Spleen (tissue), 7 donors: ENCODE data around the gene CTNNB1.

Source experiments
- CTCF ChIP-seq, 11 experiments: fragments of 200-600 bp in 7 of 11; fragments of 450-650 bp in 4 of 11; sonication (generic) in 4 of 11; IDR thresholded peaks in 8 of 11; conservative IDR thresholded peaks in 3 of 11; 1 replicate in 7 of 11; 2 replicates in 4 of 11; pipeline versions ENCODE4 v1.4.0 to v1.8.0; 2016 to 2021; ENCODE audit warnings: antibody characterized with exemption in 11 of 11, inconsistent platforms in 4 of 11, mild to moderate bottlenecking in 1 of 11
- POLR2A ChIP-seq, 3 donors: fragments of 450-650 bp; IDR thresholded peaks; one replicate each; pipeline ENCODE4 v1.5.1; 2017; ENCODE audit warnings: antibody characterized with exemption in 3 of 3, mild to moderate bottlenecking in 1 of 3
- donor health status: DM: no; HTN: no; CAD: no; lungs with moderate emphysema.
- donor health status: DM: no; HTN: no; CAD: no.
- donor health status: DM: no; HTN: no; CAD: no.

DNA sequence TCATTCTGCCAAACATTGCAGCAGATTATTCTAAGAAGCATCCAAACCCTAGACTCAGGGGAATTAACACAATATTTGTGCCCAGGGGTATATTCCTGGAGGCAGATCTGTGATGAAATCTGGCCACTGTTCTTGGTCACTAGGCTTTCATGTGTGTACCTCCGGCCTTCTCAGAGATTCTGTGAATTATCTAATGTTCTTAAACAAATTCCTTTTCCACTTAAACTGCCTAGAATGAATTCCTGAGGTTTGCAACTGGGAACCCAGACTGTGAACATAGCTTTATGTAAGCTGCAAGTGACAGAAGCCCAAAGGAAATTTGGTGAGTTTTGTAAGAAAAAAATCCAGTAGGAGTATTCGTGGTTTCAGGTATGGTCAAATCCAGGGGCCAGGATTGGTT, 20.7 kb upstream of the CTNNB1 start:
- TF ChIP-seq CTCF (IDR thresholded peaks at IDR 0.05 in 8 of 11, conservative IDR thresholded peaks at IDR 0.05 in 3 of 11) = no peak
- no peak for TF ChIP-seq POLR2A (IDR thresholded peaks at IDR 0.05)
